Brain microvascular endothelial cell (primary cell): Measurements from ENCODE around the gene TNS3.

Source experiments
- DNase-seq: peaks from one replicate; pipeline ENCODE4 v3.0.0-alpha.2; 2020
- H3K27ac ChIP-seq: fragments of 250-450 bp; sonication (Bioruptor Pico); 2 replicates; pipeline ENCODE4 v1.5.1; 2020; ENCODE audit warnings: mild to moderate bottlenecking, moderate library complexity
- H3K27me3 ChIP-seq: fragments of 250-450 bp; sonication (Bioruptor Pico); replicated peaks from 2 replicates; pipeline ENCODE4 v1.5.1; 2020; ENCODE audit warnings: mild to moderate bottlenecking
- H3K36me3 ChIP-seq: fragments of 250-450 bp; sonication (Bioruptor Pico); replicated peaks from 2 replicates; pipeline ENCODE4 v1.5.1; 2020; ENCODE audit warnings: mild to moderate bottlenecking
- H3K4me3 ChIP-seq: 2 replicates; pipeline ENCODE4 v1.5.1; 2011; ENCODE audit warnings: low read depth, mild to moderate bottlenecking, control low read depth, low read length, moderate library complexity
- in situ Hi-C: cut with HindIII; loops from 2 replicates; pipeline ENCODE4 v1.10.0; 2017; ENCODE audit warnings: low sequenced_read_pairs, low pct_ligation_motif_present
- TF ChIP-seq, protein P1 (sequence below): IDR thresholded peaks from 2 replicates; pipeline ENCODE4 v1.5.1; 2011; ENCODE audit warnings: low read depth, mild to moderate bottlenecking, moderate library complexity, low read length, control low read depth, inconsistent platforms; ENCODE audit errors: missing control alignments

TNS3 gene

DNA sequence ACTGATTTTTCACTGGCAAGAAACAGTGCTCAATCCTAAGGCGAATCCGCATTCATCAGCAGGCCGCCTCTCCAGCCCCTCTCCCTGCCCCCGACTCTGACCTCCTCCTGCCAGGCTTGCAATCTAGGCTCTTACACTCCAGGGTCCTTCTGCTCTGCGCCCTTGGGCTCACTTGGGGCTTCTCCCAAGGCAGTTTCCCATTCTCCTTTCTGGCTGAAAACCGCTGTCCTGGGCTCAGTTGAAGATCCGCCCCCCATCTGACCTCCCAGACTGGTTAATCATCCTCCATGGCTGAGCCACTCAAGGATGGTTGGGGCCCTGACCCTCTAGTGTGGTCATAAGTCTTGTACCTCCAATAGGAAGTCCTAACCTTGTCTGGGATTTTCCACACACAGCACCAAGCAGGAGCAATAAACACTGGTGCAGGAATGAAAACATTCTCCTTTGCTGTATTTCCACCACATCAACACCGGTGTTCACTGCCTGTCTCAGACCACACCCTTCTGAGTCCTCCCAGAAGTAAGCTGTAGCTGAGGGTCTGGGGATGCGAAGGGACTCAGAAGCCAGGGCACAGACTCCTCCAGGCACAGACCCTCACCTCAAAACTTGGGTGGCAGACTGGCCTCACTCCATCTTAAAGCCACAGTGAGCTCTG is 42.4 kb downstream of the TNS3 start:
- H3K36me3 ChIP-seq: no peaks in the 10 kb centered on the region
- DNase-seq: peak; percentile 72
- in situ Hi-C loops: no loop called here
- no peaks in the 10 kb centered on the region for H3K27me3 ChIP-seq
- peak overlapping the region; percentile 37 for H3K4me3 ChIP-seq
- H3K27ac ChIP-seq: peak overlapping the region; percentile 4
- TF ChIP-seq, protein P1, sequence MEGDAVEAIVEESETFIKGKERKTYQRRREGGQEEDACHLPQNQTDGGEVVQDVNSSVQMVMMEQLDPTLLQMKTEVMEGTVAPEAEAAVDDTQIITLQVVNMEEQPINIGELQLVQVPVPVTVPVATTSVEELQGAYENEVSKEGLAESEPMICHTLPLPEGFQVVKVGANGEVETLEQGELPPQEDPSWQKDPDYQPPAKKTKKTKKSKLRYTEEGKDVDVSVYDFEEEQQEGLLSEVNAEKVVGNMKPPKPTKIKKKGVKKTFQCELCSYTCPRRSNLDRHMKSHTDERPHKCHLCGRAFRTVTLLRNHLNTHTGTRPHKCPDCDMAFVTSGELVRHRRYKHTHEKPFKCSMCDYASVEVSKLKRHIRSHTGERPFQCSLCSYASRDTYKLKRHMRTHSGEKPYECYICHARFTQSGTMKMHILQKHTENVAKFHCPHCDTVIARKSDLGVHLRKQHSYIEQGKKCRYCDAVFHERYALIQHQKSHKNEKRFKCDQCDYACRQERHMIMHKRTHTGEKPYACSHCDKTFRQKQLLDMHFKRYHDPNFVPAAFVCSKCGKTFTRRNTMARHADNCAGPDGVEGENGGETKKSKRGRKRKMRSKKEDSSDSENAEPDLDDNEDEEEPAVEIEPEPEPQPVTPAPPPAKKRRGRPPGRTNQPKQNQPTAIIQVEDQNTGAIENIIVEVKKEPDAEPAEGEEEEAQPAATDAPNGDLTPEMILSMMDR: no peak

- DNase-seq: no peak
- Histone ChIP-seq H3K4me3 (peak overlapping the region; percentile 37), H3K36me3 (no peaks in the 10 kb centered on the region), H3K27ac (no peak overlapping the region), H3K27me3 (no peaks in the 10 kb centered on the region)
- TF ChIP-seq, protein P1: no peak
- in situ Hi-C loops: no loop called here
These were observed 43.0 kb downstream of the TNS3 start for GRCh38 chr7:47538846-47539311.

DNA sequence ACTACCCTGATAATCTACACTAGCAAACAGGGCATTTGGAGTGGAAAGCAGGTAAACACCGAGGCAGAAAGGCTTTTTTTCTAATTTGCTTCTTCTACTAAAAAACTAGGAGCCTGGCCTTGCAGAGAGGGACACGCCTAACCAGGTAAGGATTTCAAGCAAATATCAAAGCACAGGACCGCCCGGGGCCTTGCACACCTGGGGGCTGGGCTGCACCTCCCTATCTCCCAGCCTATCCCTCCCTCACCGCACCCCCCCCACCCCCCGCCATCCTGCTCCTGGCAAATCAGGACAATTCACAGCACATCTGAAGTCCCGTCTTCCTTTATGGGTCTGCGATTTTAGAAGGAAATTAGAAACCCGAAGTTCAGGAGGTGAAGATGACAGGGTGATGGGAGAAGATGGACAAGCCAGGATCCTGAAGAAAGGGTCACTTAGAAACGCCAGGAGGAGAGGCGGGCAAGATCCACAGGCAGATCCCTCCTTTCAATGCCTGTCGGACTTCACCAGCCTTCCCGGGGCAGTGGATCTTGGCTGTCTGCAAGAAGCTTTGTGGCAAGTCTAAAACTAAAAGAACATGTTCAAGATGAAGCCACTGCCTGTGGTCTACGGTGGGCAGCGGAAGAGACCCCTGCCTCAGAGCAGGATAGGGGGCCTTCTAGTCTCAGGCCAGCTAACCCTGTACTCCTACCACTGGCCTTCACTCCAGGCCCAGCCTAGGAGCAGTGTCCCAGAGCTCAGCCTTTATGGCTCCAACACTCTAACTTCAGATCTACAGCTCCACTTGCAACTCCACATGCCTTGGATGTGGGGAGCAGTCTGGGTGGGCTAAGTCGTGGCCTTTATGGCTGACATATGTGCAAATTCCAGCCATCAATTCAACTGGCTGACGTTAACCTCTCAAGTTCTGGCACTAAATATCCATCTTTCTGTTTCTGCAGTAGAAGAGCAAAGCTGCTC is 43.9 kb downstream of the TNS3 start:
- Histone ChIP-seq H3K4me3 (peak overlapping the region; percentile 77), H3K27me3 (no peaks in the 10 kb centered on the region), H3K36me3 (no peaks in the 10 kb centered on the region), H3K27ac (no peak overlapping the region)
- in situ Hi-C loops: no loop called here
- TF ChIP-seq, protein P1: no peak
- no peak for DNase-seq

DNA sequence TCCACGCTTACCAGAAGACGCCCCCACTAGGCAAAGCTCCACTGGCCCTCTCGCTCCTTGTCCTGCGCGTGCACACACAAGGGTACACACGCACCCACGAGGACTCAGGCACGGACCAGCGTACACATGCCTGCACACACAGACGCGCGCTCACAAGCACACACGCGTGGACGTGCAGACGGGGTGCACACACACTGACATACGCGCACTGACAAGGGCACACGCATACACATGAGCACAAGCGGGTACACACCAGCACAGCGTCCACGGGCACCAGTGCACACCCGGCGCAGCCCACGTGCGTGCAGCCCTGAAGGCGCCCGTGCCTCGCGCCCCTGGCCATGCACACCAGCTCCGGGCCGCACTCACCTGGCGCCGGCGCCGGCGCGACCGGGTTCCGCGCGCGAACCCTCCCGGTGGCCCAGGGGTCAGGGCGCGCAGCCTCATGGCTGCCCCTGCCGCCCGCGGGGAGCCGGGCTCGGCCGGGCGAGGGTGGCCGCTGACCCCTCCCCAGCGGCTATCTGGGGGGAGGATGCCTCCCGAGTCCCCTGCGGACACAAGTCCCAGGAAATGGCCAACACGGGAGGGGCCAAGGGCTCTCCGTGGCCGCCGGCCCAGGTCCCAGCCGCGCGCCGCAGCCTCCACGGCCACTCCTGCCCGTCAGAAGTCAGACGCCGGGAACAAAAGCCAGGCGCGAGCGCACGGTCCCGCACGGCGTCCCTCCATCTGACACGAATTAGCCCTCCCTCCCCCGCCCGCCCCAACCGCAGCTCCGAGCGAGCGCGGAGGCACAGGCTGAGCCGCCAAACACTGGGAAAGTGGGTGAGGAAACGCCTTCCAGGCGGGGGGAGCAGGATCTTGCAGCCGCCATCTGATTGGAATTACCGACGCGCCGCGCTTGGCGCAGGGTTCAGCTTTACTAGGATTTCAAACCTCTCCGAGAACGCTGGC is 45.0 kb downstream of the TNS3 start:
- Histone ChIP-seq H3K4me3 (peak overlapping the region; percentile 77), H3K27ac (peak overlapping the region; percentile 54), H3K27me3 (no peaks in the 10 kb centered on the region), H3K36me3 (no peaks in the 10 kb centered on the region)
- peak; percentile 40 for DNase-seq
- TF ChIP-seq, protein P1: no peak
- in situ Hi-C loops: no loop called here
